ENCODE results near the gene GRIK5.

The GRIK5 gene

DNA sequence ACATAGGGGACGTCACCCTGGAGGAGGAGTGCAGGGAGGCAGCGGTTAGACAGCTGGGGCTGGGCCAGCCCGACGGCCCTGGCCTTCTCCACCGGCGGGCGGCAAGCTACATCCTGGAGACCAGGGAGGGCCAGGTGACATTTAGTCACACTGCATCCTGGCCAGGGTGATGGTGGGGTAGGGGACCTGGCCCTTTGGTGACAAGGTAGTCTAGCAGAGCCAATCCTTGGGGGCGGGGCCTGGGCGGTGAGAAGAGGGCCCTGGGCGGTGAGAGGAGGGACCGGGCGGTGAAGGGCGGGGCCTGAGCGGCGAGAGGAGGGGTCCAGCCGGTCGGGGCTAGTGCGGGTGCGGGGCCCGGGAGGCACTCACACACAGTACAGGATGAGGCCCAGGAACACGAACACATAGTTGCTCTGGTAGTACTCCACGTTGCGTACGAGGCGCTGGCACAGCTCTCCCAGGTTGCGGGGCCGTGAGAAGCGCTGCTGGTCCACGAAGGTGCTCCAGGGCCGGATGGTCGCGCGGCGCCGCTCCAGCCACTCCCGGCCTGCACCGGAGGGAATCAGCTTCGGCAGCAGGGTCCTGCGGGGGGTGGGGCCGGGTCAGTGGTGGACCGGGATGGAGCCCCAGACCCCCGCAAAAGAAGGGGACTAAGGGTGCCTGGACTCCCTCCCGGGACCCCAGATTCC, 111.5 kb downstream of the GRIK5 start:
- Mint-ChIP-seq H3K27me3 (ENCODE audit: low read depth) (no peaks in the 10 kb centered on the region), H3K9me3 (no peaks in the 10 kb centered on the region)

DNA sequence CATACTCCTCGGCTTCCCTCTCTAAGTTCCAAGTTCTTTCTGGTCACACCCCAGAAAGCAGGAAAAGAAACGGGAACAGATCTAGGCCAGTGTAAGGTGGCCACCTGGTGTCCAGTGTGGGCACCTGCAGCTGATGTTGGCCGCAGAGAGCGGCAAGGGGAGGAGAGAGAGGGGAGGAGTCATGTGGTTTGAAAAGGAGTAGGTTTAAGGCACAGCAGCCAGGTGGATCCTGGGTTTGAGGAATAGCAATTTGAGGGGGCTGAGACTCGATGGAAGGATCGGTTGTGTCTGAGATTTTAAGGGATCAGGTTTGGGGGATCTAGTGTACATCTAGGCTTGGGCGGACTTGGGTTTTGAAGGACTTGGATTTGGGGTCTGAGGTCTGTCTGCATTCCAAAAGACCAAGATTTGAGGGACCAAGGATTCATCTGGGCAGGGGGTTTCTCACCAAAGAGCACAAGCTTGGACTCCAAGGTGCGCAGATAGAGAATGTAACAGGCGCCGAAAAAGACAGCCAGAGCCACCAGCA, 112.1 kb downstream of the GRIK5 start:
- Mint-ChIP-seq H3K27ac (peak overlapping the region; percentile 44 to 94 (median 88)), H3K4me3 (peak overlapping the region; percentile 88 to 93 (median 90)), H3K27me3 (ENCODE audit: low read depth) (no peaks in the 10 kb centered on the region), H3K36me3 (ENCODE audit: low read depth) (no peaks in the 10 kb centered on the region), H3K9me3 (no peaks in the 10 kb centered on the region), H3K4me1 (peaks cover 12% of the 10 kb centered on the region)
- TF ChIP-seq, protein P1, sequence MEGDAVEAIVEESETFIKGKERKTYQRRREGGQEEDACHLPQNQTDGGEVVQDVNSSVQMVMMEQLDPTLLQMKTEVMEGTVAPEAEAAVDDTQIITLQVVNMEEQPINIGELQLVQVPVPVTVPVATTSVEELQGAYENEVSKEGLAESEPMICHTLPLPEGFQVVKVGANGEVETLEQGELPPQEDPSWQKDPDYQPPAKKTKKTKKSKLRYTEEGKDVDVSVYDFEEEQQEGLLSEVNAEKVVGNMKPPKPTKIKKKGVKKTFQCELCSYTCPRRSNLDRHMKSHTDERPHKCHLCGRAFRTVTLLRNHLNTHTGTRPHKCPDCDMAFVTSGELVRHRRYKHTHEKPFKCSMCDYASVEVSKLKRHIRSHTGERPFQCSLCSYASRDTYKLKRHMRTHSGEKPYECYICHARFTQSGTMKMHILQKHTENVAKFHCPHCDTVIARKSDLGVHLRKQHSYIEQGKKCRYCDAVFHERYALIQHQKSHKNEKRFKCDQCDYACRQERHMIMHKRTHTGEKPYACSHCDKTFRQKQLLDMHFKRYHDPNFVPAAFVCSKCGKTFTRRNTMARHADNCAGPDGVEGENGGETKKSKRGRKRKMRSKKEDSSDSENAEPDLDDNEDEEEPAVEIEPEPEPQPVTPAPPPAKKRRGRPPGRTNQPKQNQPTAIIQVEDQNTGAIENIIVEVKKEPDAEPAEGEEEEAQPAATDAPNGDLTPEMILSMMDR (IDR thresholded peaks at IDR 0.05; ENCODE audit: unreplicated experiment in 3 of 3): peak; percentile 76 to 89 (median 86)

More for the DNA sequence above, 111.5 kb downstream of the GRIK5 start:
- TF ChIP-seq, protein P1 (IDR thresholded peaks at IDR 0.05; ENCODE audit: unreplicated experiment in 3 of 3): no peak
- Mint-ChIP-seq H3K4me1 (peaks cover 12% of the 10 kb centered on the region), H3K4me3 (peak overlapping the region; percentile 88 to 93 (median 90)), H3K27ac (peak overlapping the region; percentile 12 to 88 (median 44)), H3K36me3 (ENCODE audit: low read depth) (no peaks in the 10 kb centered on the region)

DNA sequence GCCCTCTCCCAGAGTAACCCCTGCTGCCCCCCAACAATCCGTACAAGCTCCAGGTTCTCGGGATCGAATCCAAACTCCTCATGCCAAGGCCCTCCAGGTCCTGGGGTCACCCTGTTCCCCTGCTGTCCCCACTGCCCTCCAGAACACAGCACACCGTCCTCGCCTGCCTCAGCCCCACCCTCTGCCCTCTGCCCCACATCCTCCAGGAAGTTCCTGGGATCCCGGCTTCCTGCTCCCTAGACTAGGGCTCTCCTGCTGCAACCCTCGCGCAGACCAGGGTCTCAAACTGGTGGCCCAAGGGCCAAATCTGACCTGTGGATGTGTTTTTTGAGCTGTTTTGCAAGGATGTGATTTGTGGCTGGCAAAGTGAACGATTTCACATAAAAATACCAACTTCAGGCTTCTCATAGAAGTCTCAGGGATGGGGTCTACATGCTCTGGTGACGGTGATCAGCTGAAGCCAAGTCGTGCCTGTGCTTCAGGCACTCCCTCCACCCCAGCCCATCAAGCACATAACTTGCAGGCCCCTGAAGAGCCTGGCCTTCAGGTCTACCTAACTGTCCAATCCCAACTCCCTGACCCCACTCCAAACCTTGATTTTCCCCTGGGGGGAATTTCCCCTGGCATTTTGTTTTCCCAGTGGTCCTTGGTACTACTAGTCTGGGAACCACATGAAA, 112.7 kb downstream of the GRIK5 start:
- Mint-ChIP-seq H3K27me3 (ENCODE audit: low read depth) (no peaks in the 10 kb centered on the region), H3K27ac (peak overlapping the region; percentile 44 to 94 (median 88)), H3K9me3 (no peaks in the 10 kb centered on the region), H3K4me1 (peaks cover 12% of the 10 kb centered on the region), H3K36me3 (ENCODE audit: low read depth) (no peaks in the 10 kb centered on the region), H3K4me3 (peak overlapping the region; percentile 88 to 93 (median 90))
- TF ChIP-seq, protein P1 (IDR thresholded peaks at IDR 0.05; ENCODE audit: unreplicated experiment in 3 of 3): no peak

DNA sequence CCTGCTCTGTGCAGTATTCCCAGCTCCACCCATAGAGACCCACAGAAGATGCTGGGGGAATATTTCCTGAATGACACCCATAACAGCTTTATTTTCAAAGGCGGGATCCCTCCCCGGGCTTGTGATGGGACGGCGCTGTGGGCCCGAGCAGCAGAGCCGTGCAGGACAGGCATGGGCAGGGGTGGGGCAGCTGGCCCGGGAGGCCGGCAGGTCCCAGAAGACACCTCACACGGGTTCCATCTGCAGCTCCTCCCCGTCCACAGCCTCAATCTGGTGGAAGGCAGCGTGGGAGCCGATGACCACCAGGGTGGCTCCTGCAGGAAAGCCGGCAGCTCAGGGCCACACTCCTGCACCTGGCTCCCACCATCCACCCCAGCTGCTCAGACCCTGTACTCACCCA, 113.4 kb downstream of the GRIK5 start:
- Mint-ChIP-seq H3K9me3 (no peaks in the 10 kb centered on the region), H3K27me3 (ENCODE audit: low read depth) (no peaks in the 10 kb centered on the region), H3K4me1 (peaks cover 12% of the 10 kb centered on the region), H3K4me3 (no peak overlapping the region), H3K27ac (no peak overlapping the region), H3K36me3 (ENCODE audit: low read depth) (no peaks in the 10 kb centered on the region)
- TF ChIP-seq, protein P1 (IDR thresholded peaks at IDR 0.05; ENCODE audit: unreplicated experiment in 3 of 3): no peak

DNA sequence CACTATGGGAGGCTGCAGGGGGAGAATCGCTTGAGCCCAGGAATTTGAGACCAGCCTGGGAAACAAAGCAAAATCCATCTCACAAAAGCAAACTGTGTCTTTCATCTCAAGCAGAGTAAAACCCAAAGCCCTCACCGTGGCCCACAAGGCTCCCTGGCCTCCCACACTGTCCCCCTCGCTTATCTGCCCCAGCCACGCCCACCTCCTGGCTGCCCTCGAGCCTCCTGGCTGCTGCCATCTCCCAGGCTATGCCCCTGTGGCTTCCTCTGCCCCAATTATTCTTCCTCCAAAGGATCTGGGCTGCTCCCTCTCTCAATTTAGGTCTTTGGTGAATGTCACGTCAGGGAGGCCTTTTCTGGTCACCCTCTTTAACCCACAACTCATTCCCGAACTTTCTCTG, 114.5 kb downstream of the GRIK5 start:
- no peak overlapping the region for H3K4me3 Mint-ChIP-seq
- TF ChIP-seq, protein P1 (IDR thresholded peaks at IDR 0.05; ENCODE audit: unreplicated experiment in 3 of 3): no peak
- peaks cover 12% of the 10 kb centered on the region for H3K4me1 Mint-ChIP-seq
- no peaks in the 10 kb centered on the region for H3K9me3 Mint-ChIP-seq
- H3K36me3 Mint-ChIP-seq (ENCODE audit: low read depth): no peaks in the 10 kb centered on the region
- no peak overlapping the region for H3K27ac Mint-ChIP-seq
- no peaks in the 10 kb centered on the region for H3K27me3 Mint-ChIP-seq (ENCODE audit: low read depth)

Data from nephron (organoid).